Kidney (tissue), 14 donors: ENCODE data around the gene LRRC26. TPM values are rescaled to one million over a fixed set of nuclear protein-coding genes. Genes with fewer than 3 reads are reported as not detected.

Experiments used
- DNase-seq, 5 donors: peaks; one replicate each; pipeline ENCODE4 v3.0.0-alpha.2; 2013 to 2020
- FAIRE-seq: peaks from 2 replicates; lab custom pipeline; 2012; peaks lifted over from hg19 to GRCh38; lab: Jason Lieb, UNC
- H3K27ac ChIP-seq, 2 donors: one replicate each; pipeline ENCODE4 v1.7.0; 2013; ENCODE audit warnings: low read depth in 2 of 2, low read length in 2 of 2, inconsistent platforms in 1 of 2
- H3K27me3 ChIP-seq: one replicate; pipeline ENCODE4 v1.7.1; 2013; ENCODE audit warnings: low read length, inconsistent platforms; ENCODE audit not compliant: control insufficient read depth, insufficient read depth
- H3K36me3 ChIP-seq, 3 donors: one replicate each; pipeline versions ENCODE4 v1.7.0 to v1.7.1; 2013; ENCODE audit warnings: low read length in 3 of 3, control low read depth in 1 of 3, inconsistent platforms in 1 of 3; ENCODE audit not compliant: insufficient read depth in 3 of 3, control insufficient read depth in 2 of 3
- H3K4me1 ChIP-seq, 3 donors: one replicate each; pipeline versions ENCODE4 v1.7.0 to v1.7.1; 2013; ENCODE audit warnings: low read length in 3 of 3, inconsistent platforms in 1 of 3, low read depth in 1 of 3; ENCODE audit not compliant: control insufficient read depth in 2 of 3, insufficient read depth in 2 of 3
- H3K4me3 ChIP-seq, 3 donors: one replicate each; pipeline versions ENCODE4 v1.7.0 to v1.8.1; 2013; ENCODE audit warnings: low read length in 3 of 3, control low read depth in 1 of 3, inconsistent platforms in 1 of 3
- H3K9ac ChIP-seq, 3 donors: one replicate each; pipeline versions ENCODE4 v1.7.0 to v1.7.1; 2013; ENCODE audit warnings: low read length in 3 of 3, control low read depth in 1 of 3, inconsistent platforms in 1 of 3
- H3K9me3 ChIP-seq, 3 donors: one replicate each; pipeline versions ENCODE4 v1.7.0 to v1.7.1; 2013; ENCODE audit warnings: low read length in 3 of 3, control low read depth in 1 of 3, inconsistent platforms in 1 of 3; ENCODE audit not compliant: control insufficient read depth in 2 of 3, insufficient read depth in 1 of 3
- intact Hi-C: fragments of 100-400 bp; cut with DNase I; formaldehyde crosslinking; loops from one replicate; pipeline ENCODE4 v1.11.1; 2022
- polyA plus RNA-seq: library from polyadenylated mRNA; stranded (reverse); fragments of 350-450 nt; fragmentation: Illumina TruSeq; extraction: RNeasy Lipid Tissue Mini Kit (QIAGEN cat#74804); gene quantifications from one replicate; pipeline ENCODE4 v1.2.3, GENCODE V29; 2014; ENCODE audit warnings: low read depth, low replicate concordance; ENCODE audit not compliant: insufficient read depth
- total RNA-seq: library from RNA; stranded (reverse); fragmentation: NEBNext Ultra II Directional; extraction: Animal tissue kit (Norgen Biotek cat#: 25700); gene quantifications from one replicate; pipeline ENCODE4 v1.2.1, GENCODE V29; 2021
- TF ChIP-seq, protein P1 (sequence below): IDR thresholded peaks from 3 replicates; pipeline ENCODE4 v1.5.1; 2012; ENCODE audit warnings: mild to moderate bottlenecking, moderate library complexity, borderline replicate concordance; ENCODE audit not compliant: insufficient read depth; ENCODE audit errors: extremely low read depth
- donor health status: control.
- donor health status: control.
- donor health status: control.
- donor health status: control.
- donor health status: control.
- donor health status: DM: yes; HTN: yes; CAD: no.
- donor health status: Normal renal cell carcinoma (clear cell type).

LRRC26 gene
- total and polyA plus RNA-seq, 2 donors from 2014 or later: 0.25 TPM; not detected in 1

DNA sequence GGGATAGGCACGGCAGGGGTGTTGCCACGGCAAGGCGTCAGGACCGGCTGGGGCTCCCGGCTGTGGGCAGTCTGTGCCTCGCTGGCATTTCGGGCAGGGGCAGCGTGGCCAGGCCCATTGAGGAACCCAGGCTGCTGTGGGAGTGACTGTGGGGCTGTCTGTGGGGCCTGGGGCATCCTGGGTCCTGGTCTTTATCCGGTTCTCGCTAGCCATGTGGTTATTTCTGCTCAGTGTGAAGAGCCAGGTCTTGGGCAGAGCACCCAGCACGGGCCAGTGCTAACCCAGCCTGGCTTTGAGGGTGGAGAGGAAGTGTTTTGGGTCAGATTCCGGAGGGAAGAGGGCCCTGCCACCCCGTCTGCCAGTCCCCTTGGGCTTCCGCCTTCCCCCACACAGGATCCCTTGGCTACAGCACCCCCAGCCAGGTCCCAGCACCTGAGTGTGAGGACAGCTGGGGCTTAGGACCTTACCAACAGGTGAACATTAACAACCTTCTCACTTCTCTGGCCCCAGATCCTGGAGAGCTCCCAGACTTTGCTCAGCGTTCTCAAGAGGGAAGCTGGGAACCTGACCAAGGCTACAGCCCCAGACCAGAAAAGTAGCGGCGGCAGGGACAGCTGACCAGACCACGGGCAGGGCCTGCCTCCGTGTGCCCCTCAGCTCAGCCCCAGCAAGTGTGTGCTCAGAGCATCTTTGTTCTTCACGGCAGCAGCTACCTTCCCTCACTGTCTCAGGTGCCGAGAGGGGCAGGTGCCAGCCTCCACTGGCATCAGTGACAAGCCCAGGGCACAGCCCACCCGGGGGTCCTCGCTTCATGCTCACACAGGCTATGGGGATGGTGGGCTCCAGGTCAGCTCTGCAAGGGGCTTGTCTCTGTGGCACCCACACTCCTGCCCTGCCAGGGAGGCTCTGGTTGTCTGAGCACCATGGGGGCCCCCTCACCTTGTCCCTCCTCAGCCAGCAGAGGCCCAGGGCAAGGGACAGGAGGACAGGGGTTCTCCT is 19.7 kb upstream of the LRRC26 start:
- FAIRE-seq: no peak
- Histone ChIP-seq H3K27me3 (no peaks in the 10 kb centered on the region), H3K9ac (peak overlapping the region; percentile 58 to 80 (median 70)), H3K4me1 (peaks cover 4 to 48% (median 35%) of the 10 kb centered on the region in 3 donors), H3K4me3 (peak overlapping the region; percentile 74 to 94 (median 75)), H3K36me3 (peaks cover 0 to 15% (median 4%) of the 10 kb centered on the region in 3 donors), H3K27ac (peak overlapping the region; percentile 75 to 85), H3K9me3 (no peaks in the 10 kb centered on the region)
- no peak for DNase-seq
- intact Hi-C loops: no loop called here
- TF ChIP-seq, protein P1, sequence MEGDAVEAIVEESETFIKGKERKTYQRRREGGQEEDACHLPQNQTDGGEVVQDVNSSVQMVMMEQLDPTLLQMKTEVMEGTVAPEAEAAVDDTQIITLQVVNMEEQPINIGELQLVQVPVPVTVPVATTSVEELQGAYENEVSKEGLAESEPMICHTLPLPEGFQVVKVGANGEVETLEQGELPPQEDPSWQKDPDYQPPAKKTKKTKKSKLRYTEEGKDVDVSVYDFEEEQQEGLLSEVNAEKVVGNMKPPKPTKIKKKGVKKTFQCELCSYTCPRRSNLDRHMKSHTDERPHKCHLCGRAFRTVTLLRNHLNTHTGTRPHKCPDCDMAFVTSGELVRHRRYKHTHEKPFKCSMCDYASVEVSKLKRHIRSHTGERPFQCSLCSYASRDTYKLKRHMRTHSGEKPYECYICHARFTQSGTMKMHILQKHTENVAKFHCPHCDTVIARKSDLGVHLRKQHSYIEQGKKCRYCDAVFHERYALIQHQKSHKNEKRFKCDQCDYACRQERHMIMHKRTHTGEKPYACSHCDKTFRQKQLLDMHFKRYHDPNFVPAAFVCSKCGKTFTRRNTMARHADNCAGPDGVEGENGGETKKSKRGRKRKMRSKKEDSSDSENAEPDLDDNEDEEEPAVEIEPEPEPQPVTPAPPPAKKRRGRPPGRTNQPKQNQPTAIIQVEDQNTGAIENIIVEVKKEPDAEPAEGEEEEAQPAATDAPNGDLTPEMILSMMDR: no peak

- peak; percentile 93 to 97 (median 96) for DNase-seq
- Histone ChIP-seq H3K4me1 (peaks cover 4 to 46% (median 30%) of the 10 kb centered on the region in 3 donors), H3K36me3 (peaks cover 0 to 15% (median 11%) of the 10 kb centered on the region in 3 donors), H3K4me3 (peak within 1 kb of the TSS; percentile 74 to 94 (median 75)), H3K9ac (peak within 1 kb of the TSS; percentile 58 to 95 (median 70)), H3K9me3 (no peaks in the 10 kb centered on the region), H3K27ac (peak within 1 kb of the TSS; percentile 75 to 85), H3K27me3 (no peaks in the 10 kb centered on the region)
- TF ChIP-seq, protein P1: peak; percentile 25
- no peak for FAIRE-seq
- intact Hi-C loops: no loop called here
Measured at GRCh38 chr9:137188490-137189296, 18.8 kb upstream of the LRRC26 start, which contains the start of the genes ANAPC2 and SSNA1. ANAPC2 (minus strand) TSS chr9:137188560; CDS start chr9:137188532, 28 bp downstream. SSNA1 (plus strand) TSS chr9:137188676; CDS start chr9:137188727, 51 bp downstream.

DNA sequence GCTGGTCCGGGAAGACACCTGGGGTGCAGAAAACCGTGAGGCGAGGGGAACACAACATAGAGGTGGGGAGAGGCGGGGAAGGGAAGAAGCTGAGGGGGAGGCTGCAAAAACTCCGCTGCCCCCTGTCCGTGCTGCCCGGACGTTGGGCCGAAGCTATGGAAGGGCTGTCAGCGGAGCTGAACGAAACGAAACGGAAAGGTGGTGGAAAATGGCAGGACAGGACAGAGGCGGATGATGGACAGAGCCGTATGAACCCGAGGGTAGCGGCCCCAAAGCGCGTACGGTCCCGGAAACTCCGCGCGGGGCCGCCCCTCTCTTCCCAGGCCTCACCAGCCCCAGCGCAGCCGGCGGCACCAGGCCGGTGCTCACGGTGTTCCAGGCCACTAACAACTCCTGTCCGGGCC is 18.2 kb upstream of the LRRC26 start:
- H3K4me3 ChIP-seq: peak overlapping the region; percentile 70 to 94 (median 71)
- H3K9ac ChIP-seq: peak overlapping the region; percentile 7 to 95 (median 48)
- H3K36me3 ChIP-seq: peaks cover 0 to 21% (median 17%) of the 10 kb centered on the region in 3 donors
- H3K4me1 ChIP-seq: peaks cover 4 to 43% (median 30%) of the 10 kb centered on the region in 3 donors
- H3K27me3 ChIP-seq: no peaks in the 10 kb centered on the region
- peak overlapping the region; percentile 51 to 85 for H3K27ac ChIP-seq
- FAIRE-seq (no peak), DNase-seq (no peak)
- TF ChIP-seq, protein P1: no peak
- intact Hi-C loops: no loop called here
- no peaks in the 10 kb centered on the region for H3K9me3 ChIP-seq
